ENCODE measurements around the gene LUC7L.

The LUC7L gene

GRCh38 chr16:200388-200787 is 28.9 kb downstream of the LUC7L start:
- no peaks in the 10 kb centered on the region for H3K27me3 ChIP-seq (ENCODE audit: insufficient read depth, low read length)
- H3K9me3 ChIP-seq (ENCODE audit: low read length): no peaks in the 10 kb centered on the region
- H3K27ac ChIP-seq (ENCODE audit: low read depth, low read length, poor library complexity, severe bottlenecking): no peak overlapping the region
- H3K36me3 ChIP-seq (ENCODE audit: insufficient read depth, low read length): peaks cover 82% of the 10 kb centered on the region
- no peaks in the 10 kb centered on the region for H3F3A ChIP-seq (ENCODE audit: insufficient read depth, low read length)
- no peaks in the 10 kb centered on the region for H3K4me1 ChIP-seq (ENCODE audit: insufficient read depth, low read length, severe bottlenecking)
- H3K9me2 ChIP-seq (ENCODE audit: low read depth, low read length): no peaks in the 10 kb centered on the region
- no peak overlapping the region for H2AFZ ChIP-seq (ENCODE audit: low read length)
- H4K20me1 ChIP-seq (ENCODE audit: insufficient read depth, low read length): no peaks in the 10 kb centered on the region
- TF ChIP-seq EZH2 (IDR thresholded peaks at IDR 0.05; ENCODE audit: borderline replicate concordance, low read length) (no peak), CTCF (IDR thresholded peaks at IDR 0.05; ENCODE audit: low read length) (no peak)
- H3K79me2 ChIP-seq (ENCODE audit: insufficient read depth, low read length): no peaks in the 10 kb centered on the region
- H3K4me2 ChIP-seq (ENCODE audit: low read length): no peak overlapping the region
- H3K9ac ChIP-seq (ENCODE audit: low read length): no peak overlapping the region
- H3K4me3 ChIP-seq (ENCODE audit: low read depth, low read length, poor library complexity, severe bottlenecking): no peak overlapping the region

- Histone ChIP-seq H3K27me3 (ENCODE audit: insufficient read depth, low read length) (no peaks in the 10 kb centered on the region), H3K79me2 (ENCODE audit: insufficient read depth, low read length) (no peaks in the 10 kb centered on the region), H3K4me2 (ENCODE audit: low read length) (no peak overlapping the region), H3K9me2 (ENCODE audit: low read depth, low read length) (no peaks in the 10 kb centered on the region), H3K4me1 (ENCODE audit: insufficient read depth, low read length, severe bottlenecking) (no peaks in the 10 kb centered on the region), H2AFZ (ENCODE audit: low read length) (no peak overlapping the region), H3K4me3 (ENCODE audit: low read depth, low read length, poor library complexity, severe bottlenecking) (no peak overlapping the region), H3K27ac (ENCODE audit: low read depth, low read length, poor library complexity, severe bottlenecking) (no peak overlapping the region), H3K9me3 (ENCODE audit: low read length) (no peaks in the 10 kb centered on the region), H3K36me3 (ENCODE audit: insufficient read depth, low read length) (peaks cover 93% of the 10 kb centered on the region), H3F3A (ENCODE audit: insufficient read depth, low read length) (no peaks in the 10 kb centered on the region), H4K20me1 (ENCODE audit: insufficient read depth, low read length) (no peaks in the 10 kb centered on the region), H3K9ac (ENCODE audit: low read length) (no peak overlapping the region)
- no peak for TF ChIP-seq CTCF (IDR thresholded peaks at IDR 0.05; ENCODE audit: low read length)
- TF ChIP-seq EZH2 (IDR thresholded peaks at IDR 0.05; ENCODE audit: borderline replicate concordance, low read length): no peak
Measured at GRCh38 chr16:194516-194915, 34.7 kb downstream of the LUC7L start.

- no peaks in the 10 kb centered on the region for H3K9me3 ChIP-seq (ENCODE audit: low read length)
- no peak for TF ChIP-seq CTCF (IDR thresholded peaks at IDR 0.05; ENCODE audit: low read length)
- TF ChIP-seq EZH2 (IDR thresholded peaks at IDR 0.05; ENCODE audit: borderline replicate concordance, low read length): no peak
- H3F3A ChIP-seq (ENCODE audit: insufficient read depth, low read length): no peaks in the 10 kb centered on the region
- peaks cover 93% of the 10 kb centered on the region for H3K36me3 ChIP-seq (ENCODE audit: insufficient read depth, low read length)
- no peak overlapping the region for H2AFZ ChIP-seq (ENCODE audit: low read length)
- no peaks in the 10 kb centered on the region for H3K27me3 ChIP-seq (ENCODE audit: insufficient read depth, low read length)
- no peak overlapping the region for H3K4me2 ChIP-seq (ENCODE audit: low read length)
- no peak overlapping the region for H3K9ac ChIP-seq (ENCODE audit: low read length)
- no peaks in the 10 kb centered on the region for H3K79me2 ChIP-seq (ENCODE audit: insufficient read depth, low read length)
- no peak overlapping the region for H3K4me3 ChIP-seq (ENCODE audit: low read depth, low read length, poor library complexity, severe bottlenecking)
- no peaks in the 10 kb centered on the region for H4K20me1 ChIP-seq (ENCODE audit: insufficient read depth, low read length)
- H3K27ac ChIP-seq (ENCODE audit: low read depth, low read length, poor library complexity, severe bottlenecking): no peak overlapping the region
- H3K4me1 ChIP-seq (ENCODE audit: insufficient read depth, low read length, severe bottlenecking): no peaks in the 10 kb centered on the region
- no peaks in the 10 kb centered on the region for H3K9me2 ChIP-seq (ENCODE audit: low read depth, low read length)
Measured at GRCh38 chr16:193441-193840, 35.8 kb downstream of the LUC7L start.

Data from OCI-LY1 (cell line).